Measurements from ENCODE around the gene TMEM179. TPM values are rescaled to one million over a fixed set of nuclear protein-coding genes. Genes with fewer than 3 reads are reported as not detected.

TMEM179 gene
- total and polyA plus RNA-seq, 10 of the 15 experiments (the other 5 are each of a cell fraction or from before 2014, with no cell fraction given) = not detected

DNA sequence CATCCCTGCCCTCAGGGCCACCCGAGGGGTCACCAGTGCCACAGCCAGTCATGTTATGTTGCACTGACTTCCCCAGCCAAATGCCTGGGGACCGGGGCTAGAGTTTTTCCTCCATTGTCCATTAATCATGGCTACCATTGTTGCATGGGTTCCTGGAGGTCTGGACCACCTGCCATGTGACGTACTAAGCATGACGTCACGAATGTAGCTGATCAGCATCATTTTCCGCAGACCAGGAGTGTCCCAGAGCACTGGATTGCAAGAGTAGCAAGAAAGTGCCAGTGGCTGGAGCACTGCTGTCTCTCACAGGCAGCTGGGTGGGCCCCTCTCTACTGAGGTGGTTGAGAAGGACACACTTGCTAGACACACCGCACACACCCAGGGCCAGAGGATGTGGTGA is 31.9 kb downstream of the TMEM179 start (continued):
- TF ChIP-seq, protein P1, sequence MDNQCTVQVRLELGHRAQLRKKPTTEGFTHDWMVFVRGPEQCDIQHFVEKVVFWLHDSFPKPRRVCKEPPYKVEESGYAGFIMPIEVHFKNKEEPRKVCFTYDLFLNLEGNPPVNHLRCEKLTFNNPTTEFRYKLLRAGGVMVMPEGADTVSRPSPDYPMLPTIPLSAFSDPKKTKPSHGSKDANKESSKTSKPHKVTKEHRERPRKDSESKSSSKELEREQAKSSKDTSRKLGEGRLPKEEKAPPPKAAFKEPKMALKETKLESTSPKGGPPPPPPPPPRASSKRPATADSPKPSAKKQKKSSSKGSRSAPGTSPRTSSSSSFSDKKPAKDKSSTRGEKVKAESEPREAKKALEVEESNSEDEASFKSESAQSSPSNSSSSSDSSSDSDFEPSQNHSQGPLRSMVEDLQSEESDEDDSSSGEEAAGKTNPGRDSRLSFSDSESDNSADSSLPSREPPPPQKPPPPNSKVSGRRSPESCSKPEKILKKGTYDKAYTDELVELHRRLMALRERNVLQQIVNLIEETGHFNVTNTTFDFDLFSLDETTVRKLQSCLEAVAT (IDR thresholded peaks at IDR 0.05) = no peak
- no peak for TF ChIP-seq NFYB (IDR thresholded peaks at IDR 0.05; ENCODE audit: insufficient read depth, low read depth, low read length)

DNA sequence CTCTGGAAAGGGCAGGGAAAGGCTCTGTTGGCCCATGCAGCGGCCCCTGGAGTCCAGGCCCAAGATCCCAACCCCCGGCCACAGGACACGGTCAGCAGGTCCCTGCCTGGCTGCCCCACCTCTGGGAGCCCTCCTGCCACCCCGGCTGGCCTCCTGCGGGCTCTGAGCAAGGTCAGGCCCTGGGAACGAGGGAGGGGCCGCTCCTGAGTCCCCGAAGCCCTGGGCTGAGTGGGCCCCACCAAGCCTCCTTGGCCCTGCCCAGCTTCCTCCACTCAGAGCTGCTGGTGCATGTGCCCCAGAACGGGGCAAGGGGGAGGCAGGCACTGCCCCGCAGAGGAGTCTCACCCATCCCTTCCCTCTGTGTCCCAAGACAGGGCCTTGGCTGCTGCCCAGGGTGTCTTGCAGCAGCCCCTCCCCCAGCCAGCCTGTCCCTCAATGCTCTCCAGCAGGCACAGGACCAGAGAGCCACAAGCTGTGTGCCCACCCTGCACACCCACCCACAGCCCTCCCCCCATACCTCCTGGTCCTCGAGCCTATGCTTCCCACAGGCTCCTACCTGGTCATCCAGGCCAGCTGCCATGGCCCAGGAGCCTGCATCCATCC is 32.4 kb downstream of the TMEM179 start:
- TF ChIP-seq MTA2 (IDR thresholded peaks at IDR 0.05; ENCODE audit: low read depth) (no peak), SPI1 (IDR thresholded peaks at IDR 0.05; ENCODE audit: borderline replicate concordance, insufficient read depth, low read depth, low read length) (no peak), CBX3 (IDR thresholded peaks at IDR 0.05; ENCODE audit: borderline replicate concordance, low read depth) (no peak), BHLHE40 (IDR thresholded peaks at IDR 0.05; ENCODE audit: borderline replicate concordance in 1 of 2, low read depth in 2 of 2, low read length in 1 of 2) (no peak), SRF (IDR thresholded peaks at IDR 0.05; ENCODE audit: low read depth in 2 of 2, low read length in 2 of 2) (no peak), POU2F2 (IDR thresholded peaks at IDR 0.05; ENCODE audit: borderline replicate concordance, low read depth, low read length) (no peak)
- TF ChIP-seq, protein P2, sequence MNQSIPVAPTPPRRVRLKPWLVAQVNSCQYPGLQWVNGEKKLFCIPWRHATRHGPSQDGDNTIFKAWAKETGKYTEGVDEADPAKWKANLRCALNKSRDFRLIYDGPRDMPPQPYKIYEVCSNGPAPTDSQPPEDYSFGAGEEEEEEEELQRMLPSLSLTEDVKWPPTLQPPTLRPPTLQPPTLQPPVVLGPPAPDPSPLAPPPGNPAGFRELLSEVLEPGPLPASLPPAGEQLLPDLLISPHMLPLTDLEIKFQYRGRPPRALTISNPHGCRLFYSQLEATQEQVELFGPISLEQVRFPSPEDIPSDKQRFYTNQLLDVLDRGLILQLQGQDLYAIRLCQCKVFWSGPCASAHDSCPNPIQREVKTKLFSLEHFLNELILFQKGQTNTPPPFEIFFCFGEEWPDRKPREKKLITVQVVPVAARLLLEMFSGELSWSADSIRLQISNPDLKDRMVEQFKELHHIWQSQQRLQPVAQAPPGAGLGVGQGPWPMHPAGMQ (IDR thresholded peaks at IDR 0.05; ENCODE audit: borderline replicate concordance) = no peak
- intact Hi-C loops (cut with micrococcal nuclease; ENCODE audit: unreplicated experiment) = no loop called here
- Histone ChIP-seq H3K4me1 (ENCODE audit: control insufficient read depth, insufficient read depth, low read length) (no peaks in the 10 kb centered on the region), H4K20me1 (ENCODE audit: control insufficient read depth, insufficient read depth) (no peaks in the 10 kb centered on the region), H3K36me3 (ENCODE audit: control insufficient read depth in 2 of 2, insufficient read depth in 2 of 2, low read length in 1 of 2) (no peaks in the 10 kb centered on the region), H3K79me2 (ENCODE audit: control insufficient read depth, insufficient read depth, low read length) (no peaks in the 10 kb centered on the region), H3K9me3 (replicated peaks; ENCODE audit: control insufficient read depth, insufficient read depth, low read length) (no peaks in the 10 kb centered on the region), H3K27ac (ENCODE audit: control insufficient read depth, insufficient read depth) (no peak overlapping the region), H3K27me3 (replicated peaks in 1 of 2; ENCODE audit: control insufficient read depth in 2 of 2, insufficient read depth in 2 of 2, low read length in 1 of 2) (peaks cover 0 to 3% of the 10 kb centered on the region in 2 experiments; a peak in 2 of 4 replicates), H3K9ac (ENCODE audit: control insufficient read depth, insufficient read depth, low read length) (no peak overlapping the region), H3K4me3 (no peak overlapping the region), H3K4me2 (ENCODE audit: control insufficient read depth, insufficient read depth) (no peak overlapping the region), H2AFZ (ENCODE audit: control insufficient read depth, low read depth, low read length) (no peak overlapping the region)
- POLR2A ChIA-PET = no interaction called here
- CTCF ChIA-PET = no interaction called here
- FAIRE-seq = no peak
- SMC1A ChIA-PET (ENCODE audit: uncharacterized antibody, unreplicated experiment) = no interaction called here
- BruUV-seq (replicated peaks) = no TSS peak
- no peak for DNase-seq (ENCODE audit: low read depth, low spot score)
- RAD21 ChIA-PET (ENCODE audit: unreplicated experiment) = no interaction called here
- no peak for ATAC-seq
- in situ Hi-C loops (cut with MboI) = no loop called here
- WGBS (ENCODE audit: insufficient coverage, insufficient replicate concordance, low lambda C conversion rate, missing lambda C conversion rate) = 7% methylated on average over 11 of the region's 11 CpGs
